CD14-positive monocyte (primary cell): ENCODE data around the gene TRIM29. TPM values are rescaled to one million over a fixed set of nuclear protein-coding genes. Genes with fewer than 3 reads are reported as not detected.

Source experiments
- DNase-seq, 3 donors: peaks; one replicate each; pipeline ENCODE4 v3.0.0-alpha.2; 2011 to 2022
- H2AFZ ChIP-seq: 2 replicates; pipeline ENCODE4 v1.6.0; 2012; ENCODE audit warnings: mild to moderate bottlenecking, low read depth, low read length, inconsistent platforms; ENCODE audit not compliant: insufficient read depth, poor library complexity, severe bottlenecking
- H3K27ac ChIP-seq, 2 donors: 1 replicate in 1 of 2; 2 replicates in 1 of 2; pipeline ENCODE4 v1.5.1; 2012 to 2013; ENCODE audit warnings: low read length in 2 of 2, control low read depth in 1 of 2, inconsistent platforms in 1 of 2, low read depth in 1 of 2, mild to moderate bottlenecking in 1 of 2
- H3K27me3 ChIP-seq, 2 donors: one replicate each; pipeline versions ENCODE4 v1.6.0 to v1.6.1; 2011 to 2013; ENCODE audit warnings: low read length in 2 of 2; ENCODE audit not compliant: control insufficient read depth in 2 of 2, insufficient read depth in 2 of 2
- H3K36me3 ChIP-seq, 2 donors: replicated peaks in 1 of 2; 1 replicate in 1 of 2; 2 replicates in 1 of 2; pipeline versions ENCODE4 v1.5.1 to v1.6.1; 2012 to 2013; ENCODE audit warnings: low read length in 2 of 2, control low read depth in 1 of 2, inconsistent platforms in 1 of 2, mild to moderate bottlenecking in 1 of 2; ENCODE audit not compliant: insufficient read depth in 2 of 2, control insufficient read depth in 1 of 2
- H3K4me1 ChIP-seq, 2 donors: 1 replicate in 1 of 2; 2 replicates in 1 of 2; pipeline versions ENCODE4 v1.5.1 to v1.6.1; 2012 to 2013; ENCODE audit warnings: low read length in 2 of 2, control low read depth in 1 of 2, inconsistent platforms in 1 of 2, mild to moderate bottlenecking in 1 of 2, moderate library complexity in 1 of 2; ENCODE audit not compliant: insufficient read depth in 2 of 2, control insufficient read depth in 1 of 2
- H3K4me2 ChIP-seq: replicated peaks from 2 replicates; pipeline ENCODE3; 2012; ENCODE audit warnings: low read length, moderate library complexity, mild to moderate bottlenecking; ENCODE audit not compliant: poor library complexity, severe bottlenecking; ENCODE audit errors: extremely low read depth
- H3K4me3 ChIP-seq, 3 experiments: fragments of 200-600 bp in 1 of 3; sonication (generic) in 1 of 3; replicated peaks in 1 of 3; 1 replicate in 2 of 3; 2 replicates in 1 of 3; pipeline ENCODE4 v1.5.1; 2011 to 2013; ENCODE audit warnings: low read length in 3 of 3, mild to moderate bottlenecking in 3 of 3, control low read depth in 2 of 3, low read depth in 2 of 3, inconsistent platforms in 1 of 3, moderate library complexity in 1 of 3
- H3K79me2 ChIP-seq: 2 replicates; pipeline ENCODE4 v1.6.0; 2012; ENCODE audit warnings: mild to moderate bottlenecking, control low read depth, inconsistent platforms, low read length, moderate library complexity; ENCODE audit not compliant: insufficient read depth
- H3K9ac ChIP-seq: 2 replicates; pipeline ENCODE4 v1.6.0; 2017; ENCODE audit warnings: low read length, mild to moderate bottlenecking; ENCODE audit not compliant: insufficient read depth, poor library complexity, severe bottlenecking
- H3K9me3 ChIP-seq, 2 donors: replicated peaks in 1 of 2; 1 replicate in 1 of 2; 2 replicates in 1 of 2; pipeline versions ENCODE4 v1.5.1 to v1.6.1; 2012 to 2013; ENCODE audit warnings: low read length in 2 of 2, control low read depth in 1 of 2; ENCODE audit not compliant: control insufficient read depth in 1 of 2, insufficient read depth in 1 of 2
- H4K20me1 ChIP-seq: 2 replicates; pipeline ENCODE4 v1.6.0; 2012; ENCODE audit warnings: mild to moderate bottlenecking, low read length, control low read depth, moderate library complexity; ENCODE audit not compliant: insufficient read depth
- H3K27ac Mint-ChIP-seq, 7 donors: one replicate each; pipeline ENCODE4 v1.8.0; 2020; ENCODE audit warnings: mild to moderate bottlenecking in 7 of 7, mixed read lengths in 7 of 7, moderate library complexity in 6 of 7, inconsistent platforms in 2 of 7
- H3K27me3 Mint-ChIP-seq, 3 donors: one replicate each; pipeline ENCODE4 v1.8.0; 2021 to 2022; ENCODE audit warnings: low read depth in 3 of 3, mild to moderate bottlenecking in 3 of 3, mixed read lengths in 3 of 3, moderate library complexity in 3 of 3, inconsistent platforms in 1 of 3
- H3K36me3 Mint-ChIP-seq, 2 donors: one replicate each; pipeline ENCODE4 v1.8.0; 2020; ENCODE audit warnings: mixed read lengths in 2 of 2, inconsistent platforms in 1 of 2, mild to moderate bottlenecking in 1 of 2
- H3K4me1 Mint-ChIP-seq: one replicate; pipeline ENCODE4 v1.8.0; 2020; ENCODE audit warnings: mild to moderate bottlenecking, mixed read lengths
- H3K4me3 Mint-ChIP-seq, 2 donors: one replicate each; pipeline ENCODE4 v1.8.0; 2020; ENCODE audit warnings: mild to moderate bottlenecking in 2 of 2, mixed read lengths in 2 of 2, moderate library complexity in 1 of 2
- H3K9me3 Mint-ChIP-seq, 7 donors: one replicate each; pipeline ENCODE4 v1.8.0; 2020 to 2022; ENCODE audit warnings: mixed read lengths in 7 of 7, mild to moderate bottlenecking in 6 of 7, moderate library complexity in 6 of 7, inconsistent platforms in 2 of 7
- CTCF ChIP-seq: fragments of 200-600 bp; IDR thresholded peaks from one replicate; pipeline ENCODE4 v1.8.0; 2022; ENCODE audit warnings: antibody characterized with exemption, mild to moderate bottlenecking
- WGBS: methylation state at CpG from one replicate; pipeline ENCODE4 v1.1.5; 2013; ENCODE audit warnings: missing lambda C conversion rate; ENCODE audit not compliant: insufficient coverage; 5-methylcytosine and 5-hydroxymethylcytosine counted together
- intact Hi-C, 2 donors: fragments of 100-400 bp; cut with micrococcal nuclease; formaldehyde crosslinking; loops; one replicate each; pipeline versions ENCODE4 v1.15.0 to v1.15.1; 2023
- polyA plus RNA-seq, 3 donors: library from polyadenylated mRNA; depleted of rRNA in 1 of 3; unstranded in 2 of 3; stranded (reverse) in 1 of 3; fragments of 300-500 nt in 2 of 3; fragments of >200 nt in 1 of 3; fragmentation: Illumina TruSeq in 2 of 3; gene quantifications; 1 replicate in 2 of 3; 2 replicates in 1 of 3; pipeline ENCODE4 v1.2.3, GENCODE V29; 2012 to 2021

TRIM29 gene
- polyA plus RNA-seq, 3 donors = not detected

DNA sequence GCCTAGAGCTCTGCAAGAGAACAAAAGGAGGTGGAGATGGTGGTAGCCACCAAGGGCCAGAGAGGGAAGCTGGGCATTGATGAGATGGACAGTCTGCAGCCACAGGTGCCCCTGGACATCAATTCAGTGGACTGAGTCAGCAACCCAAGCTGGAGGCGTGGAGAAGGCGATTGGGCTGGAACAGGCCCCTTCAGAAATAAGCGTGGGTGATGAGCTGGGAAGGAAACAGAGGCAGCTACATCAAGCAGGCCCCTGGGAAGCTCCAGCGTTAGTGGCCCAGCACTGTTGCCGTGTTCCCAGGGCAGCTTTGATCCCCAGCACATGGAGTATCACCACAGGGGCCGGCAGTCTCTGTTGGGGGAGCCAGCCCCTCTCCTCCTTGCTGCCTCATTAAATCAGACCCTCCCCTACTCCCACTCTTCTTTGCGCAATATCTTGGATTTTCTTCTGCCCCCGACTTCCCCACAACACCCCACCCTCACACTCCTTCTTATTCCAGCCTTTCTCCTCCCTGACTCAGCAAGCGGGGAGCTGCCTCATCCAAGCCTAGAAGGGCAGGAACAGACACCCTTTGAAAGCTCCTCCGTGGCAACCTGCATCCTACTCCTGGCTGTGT, 41.3 kb upstream of the TRIM29 start:
- TF ChIP-seq CTCF = no peak

GRCh38 chr11:120178561-120179056, 40.7 kb upstream of the TRIM29 start:
- H3K4me1 Mint-ChIP-seq = peaks cover 15% of the 10 kb centered on the region

More for the DNA sequence above, 41.3 kb upstream of the TRIM29 start:
- Histone ChIP-seq H3K36me3 (no peaks in the 10 kb centered on the region), H4K20me1 (no peaks in the 10 kb centered on the region), H3K27ac (no peak overlapping the region), H3K4me1 (peaks cover 10 to 11% of the 10 kb centered on the region in 2 donors), H3K9me3 (no peaks in the 10 kb centered on the region), H3K79me2 (no peaks in the 10 kb centered on the region), H3K27me3 (peaks cover 0 to 9% of the 10 kb centered on the region in 2 donors), H3K4me2 (no peak overlapping the region), H2AFZ (no peak overlapping the region), H3K4me3 (no peak overlapping the region), H3K9ac (no peak overlapping the region)
- Mint-ChIP-seq H3K9me3 (peaks cover 0 to 2% (median 2%) of the 10 kb centered on the region in 7 donors), H3K36me3 (no peaks in the 10 kb centered on the region), H3K27ac (peak overlapping the region in 2 of 7 donors; percentile 27 to 68), H3K27me3 (peaks cover 20 to 32% (median 20%) of the 10 kb centered on the region in 3 donors), H3K4me1 (peaks cover 15% of the 10 kb centered on the region), H3K4me3 (no peak overlapping the region)
- 85% methylated on average over 6 of the region's 10 CpGs for WGBS
- intact Hi-C loops = no loop called here
- no peak for DNase-seq

More at GRCh38 chr11:120178561-120179056, 40.7 kb upstream of the TRIM29 start:
- Mint-ChIP-seq H3K36me3 (no peaks in the 10 kb centered on the region), H3K4me3 (no peak overlapping the region), H3K9me3 (peaks cover 0 to 2% (median 2%) of the 10 kb centered on the region in 7 donors), H3K27ac (peak overlapping the region in 2 of 7 donors; percentile 2 to 27), H3K27me3 (peaks cover 22 to 32% (median 26%) of the 10 kb centered on the region in 3 donors)
- H3K36me3 ChIP-seq = no peaks in the 10 kb centered on the region
- WGBS = 92% methylated on average over 4 of the region's 5 CpGs
- no peak overlapping the region for H3K9ac ChIP-seq
- no peaks in the 10 kb centered on the region for H4K20me1 ChIP-seq
- H3K4me3 ChIP-seq = no peak overlapping the region
- no peak overlapping the region for H3K4me2 ChIP-seq
- no peak overlapping the region for H2AFZ ChIP-seq
- H3K9me3 ChIP-seq = no peaks in the 10 kb centered on the region
- no peaks in the 10 kb centered on the region for H3K79me2 ChIP-seq
- peaks cover 10 to 11% of the 10 kb centered on the region in 2 donors for H3K4me1 ChIP-seq
- H3K27me3 ChIP-seq = peaks cover 0 to 14% of the 10 kb centered on the region in 2 donors
- intact Hi-C loops = no loop called here
- DNase-seq = no peak
- H3K27ac ChIP-seq = no peak overlapping the region
- TF ChIP-seq CTCF = no peak
